Inferior parietal cortex (tissue), 1 donor: ENCODE measurements around the gene TMEM178B.

ENCODE experiments used
- DNase-seq: peaks from one replicate; pipeline ENCODE4 v3.0.0-alpha.2; 2016; ENCODE audit errors: extremely low spot score

Gene TMEM178B

GRCh38 chr7:141466151-141466904, 392.5 kb downstream of the TMEM178B start:
- no peak for DNase-seq

DNA sequence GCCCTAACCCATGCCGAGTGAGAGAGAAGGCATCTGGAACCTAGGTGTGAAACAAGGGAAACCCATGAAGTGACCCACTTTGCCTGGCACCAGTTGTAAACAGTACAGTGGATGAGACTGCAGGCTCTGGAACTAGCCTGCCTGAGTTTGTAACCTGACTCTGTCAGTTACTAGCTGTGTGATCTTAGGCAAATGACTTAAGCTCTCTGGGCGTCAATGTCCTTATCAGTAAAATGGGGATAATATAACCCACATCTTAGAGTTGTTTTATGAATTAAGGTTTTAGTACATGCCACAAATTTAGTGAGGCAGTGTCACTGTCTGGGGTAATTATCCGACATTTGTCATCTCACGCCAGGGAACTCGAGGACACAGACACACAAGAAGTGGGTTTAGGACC, 394.5 kb downstream of the TMEM178B start:
- no peak for DNase-seq

GRCh38 chr7:141475679-141476078, 401.8 kb downstream of the TMEM178B start:
- no peak for DNase-seq

DNA sequence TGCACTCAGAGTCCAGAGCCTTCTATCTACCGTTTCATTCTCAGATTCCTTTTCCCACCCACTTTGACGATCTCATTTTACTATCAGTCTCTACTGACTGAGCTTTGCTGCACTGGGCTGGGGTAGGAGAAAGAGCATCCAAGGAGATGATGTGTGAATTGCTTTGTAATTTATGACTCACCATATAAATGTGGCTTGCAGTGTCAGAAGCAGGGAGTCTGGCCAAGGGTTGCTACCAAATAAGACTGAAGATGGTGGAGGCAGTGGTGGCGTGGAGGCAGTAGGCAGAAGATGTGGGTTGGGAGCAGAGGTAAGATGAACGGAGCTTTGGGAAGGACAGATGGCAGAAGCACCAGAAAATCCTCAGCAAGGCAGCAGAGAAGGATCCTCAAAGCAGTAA, 404.0 kb downstream of the TMEM178B start:
- no peak for DNase-seq

DNA sequence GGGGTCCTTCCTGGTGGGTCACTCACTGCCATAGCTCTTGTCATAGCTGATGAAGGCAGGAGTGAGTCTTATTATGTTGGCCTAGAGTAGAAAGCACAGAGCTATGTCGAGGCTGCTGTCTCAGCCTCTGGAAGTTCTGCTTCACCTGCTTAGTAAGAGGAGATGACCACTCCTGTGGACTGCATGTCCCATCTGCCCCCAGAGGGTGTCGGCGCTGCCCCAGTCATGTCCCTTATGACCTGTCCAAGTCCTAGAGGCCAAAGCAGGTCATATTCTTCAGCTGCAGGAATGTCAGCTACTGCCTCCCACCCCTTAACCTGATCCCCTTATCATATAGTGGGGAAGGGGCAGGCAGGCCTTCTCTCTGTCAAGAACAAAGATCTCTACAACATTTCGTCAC, 405.0 kb downstream of the TMEM178B start:
- no peak for DNase-seq

DNA sequence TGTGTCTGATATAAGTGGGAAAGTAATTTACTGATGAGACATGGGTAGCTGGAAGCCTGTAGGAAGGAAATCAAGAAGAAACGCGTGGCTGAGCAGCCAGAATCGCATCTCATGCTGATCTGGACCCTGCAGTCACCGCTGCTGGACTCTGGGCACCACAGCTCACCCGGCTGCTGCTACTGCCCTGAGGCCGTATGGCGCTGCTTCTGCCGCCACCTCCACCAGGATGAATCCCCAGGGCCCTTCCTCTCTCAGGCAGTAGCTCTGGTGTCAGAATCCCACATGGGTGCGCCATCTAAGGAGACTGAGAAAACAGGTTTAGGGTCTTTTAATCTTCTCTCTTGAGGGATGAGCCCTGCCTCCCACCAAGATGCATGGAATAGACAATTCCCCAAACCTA, 407.1 kb downstream of the TMEM178B start:
- no peak for DNase-seq

GRCh38 chr7:141481971-141482370, 408.1 kb downstream of the TMEM178B start:
- no peak for DNase-seq

DNA sequence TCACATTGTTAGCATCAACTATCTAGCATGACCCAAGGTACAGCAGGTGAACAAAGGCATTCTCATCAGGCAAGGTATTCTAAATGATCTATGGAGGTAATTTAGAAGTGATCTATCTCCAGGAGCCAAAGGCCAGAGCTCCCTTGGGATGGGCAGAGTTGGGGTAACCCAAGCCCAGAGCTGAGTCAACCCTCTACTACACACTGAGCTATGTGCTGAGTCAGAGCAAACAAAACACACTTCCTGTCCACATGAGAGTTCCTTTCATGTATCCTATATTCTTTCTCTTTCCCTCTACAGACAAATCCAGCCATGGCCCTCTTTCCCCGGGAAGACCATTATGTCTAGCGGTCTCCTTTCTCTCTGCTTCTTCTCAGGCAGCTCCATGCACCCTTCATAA, 409.2 kb downstream of the TMEM178B start:
- DNase-seq, result no peak

GRCh38 chr7:141484907-141485306, 411.0 kb downstream of the TMEM178B start:
- no peak for DNase-seq

DNA sequence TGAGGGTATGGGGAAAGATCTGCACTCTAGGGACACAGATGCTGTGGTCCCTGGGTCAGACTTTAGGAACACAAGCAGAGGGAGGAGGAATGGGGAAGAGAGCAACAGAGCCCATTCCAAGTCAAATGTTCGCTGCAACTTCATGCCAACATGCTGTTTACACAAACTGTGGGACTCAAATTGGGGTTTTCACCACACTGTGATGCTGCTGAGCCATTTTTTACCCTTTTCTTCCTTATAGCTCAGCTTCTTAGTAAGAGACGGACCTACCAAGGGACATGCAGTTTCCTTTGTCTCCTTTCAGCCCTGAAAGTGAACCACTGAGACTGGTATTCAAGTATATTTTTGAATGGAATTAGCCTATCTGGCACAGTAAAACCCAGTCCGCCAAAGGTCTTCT, 413.1 kb downstream of the TMEM178B start:
- DNase-seq, result no peak

DNA sequence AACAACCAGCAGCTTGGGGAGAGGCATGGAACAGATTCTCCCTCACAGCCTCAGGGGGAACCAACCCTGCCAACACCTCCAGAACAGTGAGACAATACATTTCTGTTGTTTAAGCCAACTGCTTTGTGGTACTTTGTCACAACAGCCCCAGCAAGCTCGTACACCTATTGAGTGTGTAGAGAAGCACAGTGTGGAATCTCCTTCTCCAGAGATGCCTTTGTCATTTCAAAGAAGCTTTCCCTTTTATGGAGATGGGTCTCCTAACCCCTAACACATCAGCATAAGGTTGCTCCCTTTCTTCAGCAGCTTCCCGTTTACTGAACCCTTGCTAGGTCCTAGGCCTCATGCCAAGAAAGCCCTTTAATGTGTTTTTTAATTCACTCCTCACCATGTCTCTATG, 416.6 kb downstream of the TMEM178B start:
- DNase-seq, result no peak

DNA sequence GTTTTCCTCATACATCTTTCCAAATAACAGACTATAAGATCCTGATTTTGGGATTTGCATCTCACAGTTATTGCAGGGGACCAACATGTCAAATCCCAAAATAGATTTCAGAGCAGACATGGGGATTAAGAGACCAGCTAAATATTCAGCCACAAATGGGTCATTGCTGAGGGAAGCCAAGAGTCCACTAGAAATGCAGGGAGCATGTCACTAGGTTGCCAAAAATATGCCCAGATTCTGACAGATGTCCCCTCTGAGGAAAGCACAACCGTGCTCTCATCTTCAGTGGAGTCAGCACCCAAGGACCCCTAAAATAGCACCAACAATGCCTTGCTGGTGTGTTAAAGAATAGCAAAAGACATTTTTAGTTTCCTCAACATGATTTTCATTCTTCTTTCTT, 421.2 kb downstream of the TMEM178B start:
- DNase-seq, result no peak

DNA sequence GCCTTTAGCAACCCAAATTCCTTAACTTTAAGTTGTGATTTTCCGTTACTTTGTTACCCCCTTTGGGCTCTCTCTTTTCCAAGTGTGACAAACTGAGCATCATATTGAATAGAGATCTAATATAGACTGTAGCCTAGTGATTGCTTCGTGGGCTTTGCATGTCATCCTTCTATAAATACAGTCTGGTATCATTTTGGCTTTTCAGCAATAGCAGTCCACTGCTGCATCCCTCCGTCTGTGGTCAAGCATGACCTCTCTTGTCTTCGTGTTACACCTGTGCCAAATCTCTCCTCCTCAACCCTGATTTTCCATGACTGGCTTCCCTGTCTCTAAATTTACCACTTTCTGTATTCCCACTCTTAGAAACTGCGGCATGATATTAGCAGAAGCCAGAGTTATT, 423.5 kb downstream of the TMEM178B start:
- no peak for DNase-seq

DNA sequence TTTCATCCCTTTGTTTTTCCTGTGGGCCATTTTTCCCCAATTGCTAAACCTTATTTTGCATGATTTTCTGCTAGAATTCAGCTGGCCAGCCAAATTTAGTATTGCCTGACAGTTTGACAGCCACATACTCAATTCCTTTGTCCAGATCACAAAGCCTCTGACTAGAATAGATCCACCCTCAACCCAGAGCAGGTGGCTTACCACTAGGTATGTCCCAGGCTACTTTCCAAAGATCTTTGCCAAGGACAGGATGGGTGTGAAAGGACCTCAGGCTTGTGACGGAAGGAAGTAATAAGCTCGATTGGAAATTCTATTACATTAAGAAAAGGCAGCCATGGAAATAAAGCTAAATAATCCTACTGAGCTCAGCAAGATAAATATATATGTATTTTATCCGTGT, 426.7 kb downstream of the TMEM178B start:
- no peak for DNase-seq

DNA sequence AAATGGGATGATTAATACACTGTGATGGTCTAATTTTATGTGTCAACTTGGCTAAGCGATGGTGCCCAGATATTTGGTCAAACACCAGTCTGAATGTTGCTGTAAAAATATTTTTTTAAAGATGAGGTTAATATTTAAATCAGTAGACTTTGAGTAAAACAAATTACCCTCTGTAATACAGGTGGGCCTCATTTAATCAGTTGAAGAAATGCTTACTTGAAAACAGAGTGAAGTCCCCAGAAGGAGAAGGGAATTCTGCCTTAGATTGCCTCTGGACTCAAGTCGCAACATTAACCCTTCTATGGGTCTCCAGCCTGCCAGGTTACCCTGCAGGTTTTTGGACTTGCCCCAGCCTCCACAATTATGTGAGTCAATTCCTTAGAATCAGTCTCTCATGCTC, 427.6 kb downstream of the TMEM178B start:
- DNase-seq, result no peak

DNA sequence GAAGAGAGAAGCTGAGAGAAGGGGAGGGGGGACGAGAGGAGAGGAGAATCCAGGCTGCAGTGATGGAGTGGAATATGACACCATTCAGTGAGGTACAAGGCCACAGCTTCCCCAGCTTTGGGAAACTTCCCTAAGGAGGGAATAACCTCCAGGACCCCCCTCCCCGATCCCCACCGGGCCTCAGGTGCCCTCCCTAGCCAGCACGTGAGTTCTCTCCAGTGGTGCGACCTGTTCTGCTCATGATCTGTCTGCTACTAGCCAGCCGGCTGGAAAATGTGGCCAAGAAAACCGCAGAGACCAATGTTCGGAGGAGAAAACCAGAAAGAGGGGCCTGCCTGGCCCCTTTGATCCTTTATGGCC, 437.4 kb downstream of the TMEM178B start:
- no peak for DNase-seq

- DNase-seq, result no peak
These were observed 438.0 kb downstream of the TMEM178B start for GRCh38 chr7:141511676-141512396.

GRCh38 chr7:141512597-141512996, 438.7 kb downstream of the TMEM178B start:
- no peak for DNase-seq

GRCh38 chr7:141513720-141514119, 439.9 kb downstream of the TMEM178B start:
- no peak for DNase-seq

GRCh38 chr7:141515941-141516340, 442.1 kb downstream of the TMEM178B start:
- no peak for DNase-seq

DNA sequence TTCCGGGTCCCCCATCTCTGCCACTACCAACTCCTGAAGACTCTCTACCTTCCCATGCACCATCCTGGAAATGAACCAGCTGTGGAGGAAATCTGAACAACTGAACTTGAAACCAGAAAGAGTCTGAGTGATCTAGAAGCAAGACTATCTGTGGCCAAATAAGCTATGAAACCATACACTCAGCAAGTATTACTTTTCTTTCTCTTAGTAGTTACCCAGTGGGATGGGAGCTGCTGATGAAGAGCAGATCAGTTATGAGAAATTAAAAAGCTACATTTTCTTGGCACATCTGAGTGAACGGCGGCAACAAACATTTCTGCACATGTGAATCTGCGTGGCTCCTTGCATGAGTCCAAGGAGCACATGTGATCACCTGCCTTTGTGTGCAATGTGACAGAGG, 445.8 kb downstream of the TMEM178B start:
- DNase-seq, result no peak

GRCh38 chr7:141522657-141523342, 448.9 kb downstream of the TMEM178B start:
- no peak for DNase-seq

GRCh38 chr7:141525973-141526514, 452.2 kb downstream of the TMEM178B start:
- DNase-seq, result no peak
